Hindlimb muscle (tissue), 1 donor: ENCODE results near the gene CCDC86. TPM values are rescaled to one million over a fixed set of nuclear protein-coding genes. Genes with fewer than 3 reads are reported as not detected.

Source experiments
- DNase-seq: peaks from one replicate; pipeline ENCODE4 v3.0.0-alpha.2; 2013
- polyA plus RNA-seq: library from polyadenylated mRNA; unstranded; fragments of 120-200 nt; gene quantifications from one replicate; pipeline ENCODE4 v1.2.1, GENCODE V29; 2013; ENCODE audit not compliant: insufficient read length

CCDC86 gene
- polyA plus RNA-seq, 1 donor: 22.6 TPM

GRCh38 chr11:60868682-60869450, 27.0 kb downstream of the CCDC86 start:
- DNase-seq: no peak

- no peak for DNase-seq
Observed at GRCh38 chr11:60869451-60869825, 27.5 kb downstream of the CCDC86 start.

GRCh38 chr11:60870276-60870675, 28.4 kb downstream of the CCDC86 start:
- no peak for DNase-seq

GRCh38 chr11:60870733-60871377, 28.9 kb downstream of the CCDC86 start:
- DNase-seq: no peak

GRCh38 chr11:60871378-60872061, 29.6 kb downstream of the CCDC86 start:
- DNase-seq: no peak

GRCh38 chr11:60872124-60872960, 30.4 kb downstream of the CCDC86 start:
- peak; percentile 67 for DNase-seq

- no peak for DNase-seq
Observed at GRCh38 chr11:60872961-60873524, 31.1 kb downstream of the CCDC86 start.

GRCh38 chr11:60873533-60873932, 31.6 kb downstream of the CCDC86 start:
- DNase-seq: no peak

GRCh38 chr11:60874421-60875365, 32.8 kb downstream of the CCDC86 start:
- no peak for DNase-seq

GRCh38 chr11:60875366-60876167, 33.7 kb downstream of the CCDC86 start:
- DNase-seq: no peak

- no peak for DNase-seq
Observed at GRCh38 chr11:60876168-60876485, 34.2 kb downstream of the CCDC86 start.

GRCh38 chr11:60878245-60879101, 36.6 kb downstream of the CCDC86 start:
- peak; percentile 50 for DNase-seq

GRCh38 chr11:60879104-60879503, 37.2 kb downstream of the CCDC86 start:
- no peak for DNase-seq

GRCh38 chr11:60879971-60880588, 38.2 kb downstream of the CCDC86 start:
- DNase-seq: no peak

- DNase-seq: no peak
Observed at GRCh38 chr11:60880643-60881282, 38.9 kb downstream of the CCDC86 start.

GRCh38 chr11:60887556-60887955, 45.6 kb downstream of the CCDC86 start:
- no peak for DNase-seq

GRCh38 chr11:60889869-60890311, 48.0 kb downstream of the CCDC86 start:
- no peak for DNase-seq

- DNase-seq: no peak
Observed at GRCh38 chr11:60890696-60891095, 48.8 kb downstream of the CCDC86 start.
